Embryonic facial prominence (tissue), 1 donor: Measurements from ENCODE around the gene COL25A1.
"Not testable (repeated sequence)": the region's sequence is repeated elsewhere in the genome, so short reads cannot be mapped to it uniquely, and the experiment has no call there.

ENCODE experiments used
- DNase-seq: peaks from one replicate; pipeline ENCODE4 v3.0.0-alpha.2; 2016; ENCODE audit errors: extremely low spot score

COL25A1 gene

DNA sequence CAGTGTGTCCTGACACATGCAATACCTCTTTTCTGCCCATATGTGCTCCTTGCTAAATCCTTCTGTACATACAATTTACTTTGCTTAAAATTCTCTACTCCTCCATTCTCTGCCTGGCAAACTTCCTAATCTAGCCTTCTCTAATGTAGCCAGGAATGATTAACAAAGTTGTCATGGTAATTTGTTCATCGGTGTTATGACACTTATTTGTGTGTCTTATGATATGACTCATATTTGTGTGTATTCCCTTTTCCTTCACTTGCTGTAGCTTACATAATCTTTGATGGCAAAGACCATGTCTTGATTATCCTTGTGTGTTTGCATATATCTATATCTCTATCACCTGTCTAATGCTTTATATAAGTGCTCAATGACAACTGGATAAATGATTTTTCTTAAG lies 133.3 kb downstream of the COL25A1 start:
- DNase-seq, result no peak

DNA sequence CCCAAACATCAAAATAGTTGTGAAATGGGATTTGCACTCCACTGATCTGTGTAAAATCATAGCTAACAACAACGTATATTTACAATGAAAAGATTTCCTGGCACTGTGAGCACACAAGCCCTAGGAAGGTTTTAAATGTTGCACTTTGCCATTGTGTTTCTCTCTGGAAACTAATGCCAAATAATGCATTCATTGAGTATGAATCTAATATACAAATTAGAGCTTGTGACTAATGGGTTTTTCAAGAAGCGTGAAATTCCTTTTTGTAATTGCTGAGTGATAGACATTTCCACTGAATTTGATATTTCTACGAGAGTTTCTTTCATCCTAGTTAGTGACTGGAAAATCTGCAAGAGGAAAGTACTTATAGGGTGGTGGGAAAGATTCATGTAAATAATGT lies 135.9 kb downstream of the COL25A1 start:
- DNase-seq, result no peak

DNA sequence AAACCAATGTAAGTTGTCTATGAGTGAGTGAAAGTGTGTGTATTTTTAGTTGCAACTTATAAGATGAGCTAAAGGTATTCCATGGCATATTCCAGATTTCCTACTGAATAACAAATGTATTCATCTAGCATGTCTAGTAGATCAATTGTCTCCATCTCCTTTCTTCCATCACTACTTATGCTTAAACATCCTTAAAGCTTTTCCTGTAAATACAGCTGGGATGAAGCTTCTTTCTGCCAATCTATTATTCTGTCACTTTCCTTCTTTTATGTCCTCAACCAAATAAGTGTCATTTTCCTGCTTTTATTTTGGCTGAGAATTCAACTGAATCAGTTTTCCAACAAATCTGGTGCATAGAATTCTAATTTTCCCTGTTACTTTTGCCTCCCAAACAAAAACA lies 136.3 kb downstream of the COL25A1 start:
- no peak for DNase-seq

DNA sequence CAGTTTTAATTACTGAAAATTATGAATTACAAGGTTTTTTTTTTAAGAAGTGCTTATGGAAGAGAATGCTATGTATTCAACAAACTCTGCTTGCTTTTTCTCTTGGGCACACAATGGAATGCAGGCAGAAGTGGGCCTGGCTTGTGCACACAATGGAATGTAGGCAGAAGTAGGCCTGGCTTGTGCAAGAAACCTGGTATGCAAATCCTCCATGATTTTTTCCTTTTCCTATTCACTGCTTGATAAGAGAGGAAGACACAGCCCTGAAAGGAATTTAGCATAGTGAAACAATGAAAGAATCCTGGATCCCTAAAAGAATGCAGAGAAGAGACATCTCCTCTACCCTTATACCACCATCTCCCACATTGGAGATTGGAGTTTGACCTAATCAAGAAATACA lies 138.4 kb downstream of the COL25A1 start:
- no peak for DNase-seq

DNA sequence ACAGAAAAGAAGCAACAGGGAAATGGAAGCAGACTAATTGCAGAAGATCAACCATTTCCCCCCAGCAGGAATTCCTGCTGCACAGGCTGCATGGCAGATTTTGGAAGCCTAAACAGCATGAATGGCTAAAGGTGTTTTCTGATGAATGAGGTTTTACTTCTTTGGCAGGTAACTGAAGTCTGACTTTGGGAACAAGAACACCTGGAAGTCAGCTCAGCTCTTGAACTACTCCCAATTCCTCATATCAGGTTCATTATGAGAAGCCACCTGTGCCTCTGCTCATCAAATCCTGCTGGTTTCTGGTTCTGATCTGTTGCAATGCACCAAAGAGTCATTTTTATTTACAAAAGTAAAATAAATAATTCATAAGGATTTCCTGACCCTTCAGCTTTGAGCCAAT lies 139.0 kb downstream of the COL25A1 start:
- DNase-seq, result no peak

DNA sequence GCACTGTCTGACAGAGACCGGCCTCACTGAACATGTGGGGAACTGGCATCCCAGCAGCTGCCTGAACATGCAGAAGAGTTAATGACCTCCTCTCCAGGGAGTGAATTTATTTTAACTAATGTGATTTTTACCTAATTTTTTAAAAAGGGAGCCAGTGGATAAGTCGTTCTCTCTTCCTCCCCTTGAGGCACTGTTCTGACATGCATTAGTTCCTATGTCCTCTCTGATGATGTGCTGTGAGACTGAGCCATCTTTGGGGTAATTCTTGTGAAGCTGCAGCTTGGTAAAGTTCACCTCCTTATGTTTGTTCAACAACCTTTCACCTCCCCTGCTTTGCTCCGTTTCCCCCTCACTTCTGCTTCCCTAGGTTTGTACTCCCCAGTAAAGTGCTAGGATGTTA lies 139.7 kb downstream of the COL25A1 start:
- no peak for DNase-seq

DNA sequence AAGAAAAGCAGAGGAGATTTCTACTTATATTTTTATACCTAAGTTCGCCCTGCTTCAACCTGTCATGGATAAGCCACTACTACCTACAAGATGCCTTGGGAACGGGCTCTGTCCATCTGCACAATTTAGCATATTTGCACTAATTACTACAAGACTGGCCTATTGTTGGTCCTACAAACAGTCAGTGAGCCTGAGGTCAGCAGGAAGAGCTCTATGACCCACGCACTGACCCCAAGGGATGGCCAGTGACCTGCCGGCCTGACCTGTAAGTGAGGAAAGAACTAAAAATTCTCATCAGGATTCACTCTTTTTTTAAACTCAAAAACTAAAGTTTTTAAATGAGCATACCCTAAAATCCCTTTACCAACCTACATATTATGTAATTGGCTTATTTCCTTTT lies 142.0 kb downstream of the COL25A1 start:
- DNase-seq, result no peak

DNA sequence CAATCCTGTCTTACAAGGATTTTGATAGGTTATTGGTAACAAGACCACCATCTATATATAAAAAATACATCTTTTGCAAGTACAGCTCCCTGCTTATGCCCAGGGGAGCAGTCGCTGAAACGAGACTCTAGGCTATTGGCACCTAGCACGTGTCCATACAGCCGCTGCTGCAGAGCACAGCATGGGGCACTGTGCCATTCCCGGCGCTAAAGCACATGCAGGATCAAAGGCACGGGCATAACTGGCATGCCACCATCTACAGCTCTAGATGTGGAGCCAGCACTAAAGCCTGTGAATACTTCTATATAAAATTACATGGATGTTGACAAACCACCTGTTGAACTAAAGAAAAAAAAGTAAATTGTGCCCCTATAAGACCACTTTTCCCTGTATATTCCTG lies 144.8 kb downstream of the COL25A1 start:
- DNase-seq, result no peak

DNA sequence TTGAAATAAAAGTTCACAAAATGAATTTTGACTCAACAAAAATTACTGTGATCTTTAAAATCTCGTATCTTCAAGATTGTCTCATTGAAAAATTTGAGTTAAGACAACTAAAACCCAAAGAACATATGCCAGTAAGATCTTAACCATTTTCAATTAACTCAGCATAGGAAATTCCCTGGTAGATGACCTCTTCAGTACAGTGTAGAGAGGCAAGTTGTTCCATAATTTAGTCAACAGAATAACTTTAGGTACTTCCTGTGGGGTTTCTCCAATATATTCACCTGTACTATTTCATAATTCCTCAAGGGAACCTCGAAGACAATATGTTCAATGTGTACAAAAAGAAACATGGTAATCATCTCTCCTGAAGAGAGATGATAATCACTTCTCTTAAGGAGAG lies 145.3 kb downstream of the COL25A1 start:
- no peak for DNase-seq

DNA sequence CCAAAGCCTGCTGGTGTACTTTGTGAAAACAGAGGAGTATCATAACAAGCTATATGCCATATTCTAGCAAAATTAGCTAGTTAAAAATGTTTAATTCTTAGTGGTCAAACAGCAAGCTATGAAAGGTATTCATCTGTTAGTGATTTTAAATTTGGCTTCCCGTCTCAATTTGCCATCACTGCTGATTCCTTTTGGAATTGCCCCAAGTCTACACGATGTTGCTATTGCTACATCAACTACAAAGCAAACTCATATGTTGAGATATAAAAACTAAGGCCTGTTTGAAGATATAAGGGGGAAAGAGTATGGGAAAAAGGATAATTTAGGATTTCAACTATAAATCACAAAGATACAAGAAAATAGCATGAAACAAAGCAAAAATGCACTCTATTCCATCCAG lies 146.1 kb downstream of the COL25A1 start:
- no peak for DNase-seq

DNA sequence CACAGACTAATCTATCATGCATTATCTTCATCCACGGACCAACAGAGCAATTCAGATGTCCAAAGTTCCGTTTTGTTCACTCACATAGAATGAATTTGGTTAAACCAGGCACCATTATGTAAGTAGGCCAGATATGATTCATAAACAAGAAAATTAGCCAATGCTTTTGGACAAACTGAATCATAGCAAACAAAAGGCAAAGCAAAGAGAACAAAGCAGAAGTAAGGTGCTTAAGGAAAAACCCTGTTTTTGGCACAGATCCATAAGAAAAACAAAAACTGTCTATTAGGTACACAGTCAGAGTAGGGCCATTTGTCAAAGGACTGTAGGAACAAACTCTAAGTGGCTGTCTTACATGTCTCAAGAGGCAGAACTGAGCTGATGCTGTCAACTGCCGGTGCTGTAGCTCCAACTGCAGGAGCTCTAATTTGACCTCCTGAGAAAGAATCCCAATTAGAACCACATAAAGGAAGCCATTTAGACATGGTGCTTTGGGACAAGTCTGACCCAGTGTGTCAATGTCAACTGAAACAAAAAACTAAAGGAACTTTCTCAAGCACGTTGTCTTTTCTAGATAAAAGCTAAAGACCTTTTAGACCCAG lies 146.7 kb downstream of the COL25A1 start:
- DNase-seq, result no peak

DNA sequence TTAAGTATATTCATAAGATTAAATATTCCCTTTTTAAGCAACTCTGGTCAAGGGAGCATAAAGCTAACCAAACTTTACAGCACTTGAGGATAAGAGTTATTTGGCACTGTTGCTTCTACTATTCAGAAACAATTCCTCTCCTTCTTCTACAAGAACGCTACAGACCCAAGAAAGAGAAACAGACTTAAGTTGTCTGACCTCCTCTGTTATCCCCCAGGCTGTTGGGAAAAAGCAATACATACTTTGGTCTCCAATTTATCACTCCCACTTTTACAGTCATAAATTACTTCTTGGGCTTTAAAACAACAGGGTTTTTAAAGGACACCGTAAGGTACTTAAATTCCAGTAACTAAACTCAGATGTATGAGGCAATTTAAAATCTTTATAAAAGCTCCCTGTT lies 147.4 kb downstream of the COL25A1 start:
- DNase-seq, result no peak

DNA sequence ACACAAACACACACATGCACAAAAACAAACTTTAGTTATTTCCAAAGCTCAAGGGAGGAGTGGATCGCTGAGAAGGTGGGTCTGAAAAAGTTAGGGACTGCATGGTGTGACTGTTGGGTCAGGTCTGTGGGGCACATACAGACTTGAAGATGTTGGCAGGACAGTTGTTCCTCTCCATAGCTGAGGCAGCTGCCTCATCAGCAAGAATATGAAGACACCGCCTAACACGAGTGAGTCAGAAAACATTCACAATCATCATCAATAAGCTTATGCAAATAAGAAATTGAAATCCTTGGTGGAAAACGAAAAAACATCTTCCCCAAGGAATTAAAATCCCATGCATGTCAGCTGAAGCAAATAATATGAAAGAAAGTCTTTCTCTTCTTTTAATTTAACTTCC lies 148.0 kb downstream of the COL25A1 start:
- no peak for DNase-seq

DNA sequence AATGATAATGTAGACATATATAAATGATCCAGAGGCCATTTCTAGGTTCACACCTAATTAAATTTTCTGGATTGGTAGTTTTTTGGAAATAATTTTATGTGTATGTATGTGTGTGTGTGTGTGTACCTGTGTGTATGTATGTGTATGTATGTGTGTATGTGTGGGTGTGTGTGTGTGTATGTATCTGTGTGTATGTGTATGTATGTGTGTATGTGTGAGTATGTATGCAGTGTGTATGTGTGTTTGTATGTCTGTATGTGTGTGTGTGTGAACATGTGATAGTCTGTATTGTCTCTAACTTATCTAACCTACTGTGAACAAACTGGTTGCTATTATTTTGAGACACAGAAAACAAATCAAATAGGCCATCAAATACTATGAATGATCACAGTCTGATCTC lies 152.6 kb downstream of the COL25A1 start:
- DNase-seq, result no peak

DNA sequence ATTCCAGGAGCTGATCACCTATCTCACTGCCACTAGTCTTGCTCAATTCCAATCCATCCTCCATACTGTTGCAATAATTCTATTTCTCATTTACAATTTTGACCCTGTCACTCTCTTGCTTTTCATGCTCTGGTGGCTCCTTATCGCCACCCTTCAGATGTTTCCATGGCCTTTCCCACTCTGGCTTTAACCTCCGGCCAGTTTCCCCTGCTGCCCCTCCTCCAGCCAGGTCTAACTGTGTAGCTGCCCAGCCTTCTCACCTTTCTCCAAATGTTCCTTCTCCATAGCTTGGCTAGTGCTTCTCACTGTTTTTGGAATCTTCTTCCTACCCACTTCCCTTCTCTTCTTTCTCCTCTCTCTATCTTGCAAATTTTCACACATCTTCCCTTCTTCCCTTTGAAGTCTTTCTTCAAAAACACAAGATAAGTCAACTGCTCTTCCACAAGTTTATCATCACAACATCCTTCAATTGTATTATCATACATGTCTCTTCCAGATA lies 153.8 kb downstream of the COL25A1 start:
- no peak for DNase-seq

DNA sequence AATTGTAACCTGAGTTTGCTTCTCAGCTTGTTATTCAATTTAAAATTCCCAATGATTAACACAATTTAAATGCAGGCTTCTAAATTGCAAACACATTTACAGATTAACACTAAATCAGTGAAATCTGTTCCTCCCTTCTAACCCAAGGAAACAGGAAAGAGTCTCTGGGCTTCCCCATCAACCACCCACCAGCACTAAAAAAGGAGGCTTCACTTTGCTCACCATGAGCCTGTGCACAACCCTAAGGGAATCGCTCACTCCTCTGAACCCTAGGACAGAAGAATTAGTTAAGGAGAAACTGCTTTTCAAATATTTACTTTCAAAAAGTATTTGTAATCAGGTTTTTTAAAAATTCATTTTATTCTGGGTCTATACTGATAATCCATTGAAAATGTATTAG lies 155.3 kb downstream of the COL25A1 start:
- no peak for DNase-seq

DNA sequence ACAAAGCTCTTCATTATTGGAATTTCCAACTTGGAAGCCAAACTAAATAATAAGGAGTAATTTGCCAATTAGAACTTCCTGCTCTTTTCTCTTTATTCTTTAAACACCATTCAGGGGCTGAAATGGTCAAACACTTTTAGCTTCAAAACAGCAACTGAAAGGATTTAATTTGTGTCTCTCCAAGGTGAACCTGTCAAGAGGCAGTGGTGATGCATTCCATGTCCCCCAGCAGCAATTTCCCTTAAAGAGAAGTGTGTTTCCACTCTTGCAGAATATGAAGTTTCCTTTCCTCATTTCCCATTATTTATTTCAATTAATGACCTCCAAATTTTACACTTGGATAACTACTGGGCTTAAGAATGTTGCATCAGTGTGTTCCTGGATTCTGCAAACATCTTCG lies 156.0 kb downstream of the COL25A1 start:
- DNase-seq, result no peak

DNA sequence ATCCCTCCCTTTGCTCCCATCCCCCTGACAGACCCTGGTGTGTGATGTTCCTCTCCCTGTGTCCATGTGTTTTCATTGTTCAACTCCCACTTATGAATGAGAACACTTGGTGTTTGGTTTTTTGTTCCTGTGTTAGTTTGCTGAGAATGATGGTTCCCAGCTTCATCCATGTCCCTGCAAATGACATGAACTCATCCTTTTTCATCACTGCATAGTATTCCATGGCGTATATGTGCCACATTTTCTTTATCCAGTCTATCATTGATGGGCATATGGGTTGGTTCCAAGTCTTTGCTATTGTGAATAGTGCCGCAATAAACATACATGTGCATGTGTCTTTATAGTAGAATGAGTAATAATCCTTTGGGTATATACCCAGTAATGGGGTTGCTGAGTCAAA lies 164.3 kb downstream of the COL25A1 start:
- DNase-seq, result not testable (repeated sequence)

DNA sequence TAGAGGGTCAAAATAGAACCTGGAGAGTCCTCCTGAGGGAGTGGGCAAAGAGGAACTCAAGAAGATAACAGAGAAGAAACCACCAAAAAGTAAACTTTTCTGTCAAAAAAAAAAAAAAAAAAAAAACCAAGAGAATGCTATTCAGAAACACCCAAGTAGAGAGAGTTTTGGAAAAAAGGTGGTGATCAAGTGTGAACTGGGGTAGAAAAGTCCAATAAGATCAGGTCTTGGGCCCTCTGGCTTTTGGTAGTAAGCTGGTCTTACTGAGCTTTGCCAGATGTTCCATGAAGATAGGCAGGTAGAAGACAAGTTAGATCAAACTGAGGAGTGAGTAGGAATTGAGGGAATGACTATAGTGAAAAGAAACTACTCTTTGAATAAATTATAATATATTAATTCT lies 167.5 kb downstream of the COL25A1 start:
- DNase-seq, result no peak

DNA sequence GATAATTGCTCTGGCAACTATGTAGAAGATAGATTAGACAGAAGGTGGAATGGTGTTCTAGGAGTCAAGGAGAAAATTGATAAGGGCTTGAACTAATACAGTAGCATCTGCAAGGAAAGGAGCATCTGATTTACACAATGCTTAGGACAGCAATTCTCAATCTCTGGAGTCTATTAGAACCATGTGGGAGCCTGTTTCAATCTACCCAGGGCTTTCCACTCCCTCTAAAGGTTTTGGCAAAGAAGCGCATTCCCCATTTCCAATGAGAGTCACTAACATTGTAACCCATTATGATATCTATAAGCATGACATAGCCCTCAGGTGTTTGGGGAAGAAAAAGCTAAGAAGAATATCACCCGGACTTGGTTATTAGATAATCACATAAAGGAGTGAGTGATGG lies 168.2 kb downstream of the COL25A1 start:
- DNase-seq, result no peak

DNA sequence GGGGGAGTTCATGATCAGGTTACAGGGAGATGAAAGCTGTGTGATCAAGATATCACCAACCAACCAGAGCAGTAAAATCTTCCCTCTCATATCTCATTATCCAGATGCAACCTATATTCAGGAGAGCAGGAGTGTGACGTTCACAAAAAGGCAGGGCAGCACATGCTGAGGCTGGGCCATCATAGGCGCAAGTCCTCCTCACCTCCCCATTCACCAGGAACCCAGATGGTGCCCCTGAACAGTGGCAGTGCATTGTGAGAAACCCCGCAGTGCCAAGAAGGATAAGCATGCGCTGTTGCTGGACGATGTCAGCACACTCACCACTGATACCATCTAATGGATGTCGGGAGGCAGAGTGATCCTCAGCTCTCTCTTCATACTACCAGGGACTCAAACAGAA lies 170.9 kb downstream of the COL25A1 start:
- no peak for DNase-seq

DNA sequence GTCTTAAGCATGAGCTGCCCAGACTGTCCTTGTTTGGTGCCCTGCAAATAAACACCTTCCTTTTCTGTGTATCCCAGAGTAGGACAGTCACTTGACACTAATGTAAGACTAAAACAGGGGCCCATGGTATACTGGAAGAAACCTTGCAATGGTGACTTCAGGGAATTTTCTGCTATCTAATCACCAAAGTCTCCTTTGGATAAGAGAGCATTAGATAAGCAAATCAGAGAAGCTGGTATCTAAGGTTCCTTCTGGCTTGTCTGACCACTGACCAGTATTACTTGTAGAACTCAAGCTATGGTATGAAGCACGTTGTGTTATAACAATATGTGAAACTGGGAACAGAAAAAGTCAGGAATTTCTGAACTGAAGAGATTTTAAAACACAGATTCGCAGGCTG lies 173.9 kb downstream of the COL25A1 start:
- DNase-seq, result no peak

DNA sequence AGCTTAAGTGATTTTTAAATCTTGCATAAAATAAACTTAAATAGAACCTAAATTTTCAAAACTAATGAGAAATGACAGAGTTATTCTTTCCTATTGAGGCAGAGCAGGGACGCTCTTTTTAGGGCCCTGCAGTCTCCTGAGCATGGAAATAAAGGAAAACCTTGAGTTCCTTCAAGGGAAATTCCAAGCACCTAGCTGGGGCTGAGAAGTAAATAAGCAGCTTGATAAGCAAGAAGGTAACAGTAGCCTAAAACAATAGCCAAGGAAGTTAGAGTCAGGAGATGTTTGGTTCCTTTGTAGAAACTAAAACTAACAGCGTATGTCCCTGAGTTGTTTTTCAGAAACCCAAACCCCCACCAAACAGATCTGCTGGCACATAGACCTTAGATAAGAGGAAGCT lies 174.6 kb downstream of the COL25A1 start:
- no peak for DNase-seq

DNA sequence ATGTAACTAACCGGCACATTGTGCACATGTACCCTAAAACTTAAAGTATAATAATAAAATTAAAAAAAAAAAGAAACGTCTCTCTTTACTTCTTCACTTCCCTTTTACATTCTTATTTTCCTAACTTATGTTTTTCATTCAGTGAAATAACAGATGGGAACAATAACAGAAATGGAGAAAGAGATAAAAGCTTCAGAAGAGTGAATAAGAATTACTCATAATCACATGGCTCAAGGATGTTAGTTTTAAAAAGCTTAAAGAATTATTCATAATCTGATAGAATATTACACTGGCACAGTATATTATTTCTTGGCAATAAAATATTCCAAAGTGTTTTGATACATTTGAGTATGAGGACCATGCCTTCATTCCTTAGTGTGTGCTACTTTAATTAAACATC lies 175.6 kb downstream of the COL25A1 start:
- no peak for DNase-seq

DNA sequence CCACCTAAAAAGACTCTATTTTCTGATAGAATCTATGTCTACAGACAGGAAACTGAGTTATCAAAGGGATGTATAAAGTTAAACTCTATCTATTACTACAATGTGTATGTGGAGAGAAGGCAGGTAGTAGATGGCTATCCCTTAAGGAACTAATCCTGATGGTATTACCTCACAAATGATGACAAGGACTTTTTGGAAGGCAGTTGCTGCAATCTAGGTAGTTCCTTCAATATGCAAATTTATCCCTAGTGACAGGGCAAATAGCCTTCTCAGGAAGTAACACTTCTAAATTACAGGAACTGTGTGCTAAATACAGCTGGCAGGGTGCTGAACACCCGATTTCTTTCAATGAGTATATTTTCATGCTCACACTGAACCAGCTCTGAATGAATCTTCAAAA lies 177.4 kb downstream of the COL25A1 start:
- DNase-seq, result no peak
